MM.1S (cell line): Measurements from ENCODE around the gene ITSN2.

Source experiments
- EZH2 ChIP-seq: fragments of 300-600 bp; sonication (generic); optimal IDR thresholded peaks from 2 replicates; pipeline ENCODE3; 2017; ENCODE audit warnings: low read depth, mild to moderate bottlenecking, antibody characterized with exemption, low read length, mixed read lengths
- TF ChIP-seq, protein P1 (sequence below): fragments of 300-600 bp; sonication (generic); IDR thresholded peaks from 2 replicates; pipeline ENCODE4 v1.5.1; 2016; ENCODE audit warnings: antibody characterized with exemption, low read length, mixed read lengths

GRCh38 chr2:24231461-24231881 lies 128.9 kb downstream of the ITSN2 start:
- TF ChIP-seq, protein P1, sequence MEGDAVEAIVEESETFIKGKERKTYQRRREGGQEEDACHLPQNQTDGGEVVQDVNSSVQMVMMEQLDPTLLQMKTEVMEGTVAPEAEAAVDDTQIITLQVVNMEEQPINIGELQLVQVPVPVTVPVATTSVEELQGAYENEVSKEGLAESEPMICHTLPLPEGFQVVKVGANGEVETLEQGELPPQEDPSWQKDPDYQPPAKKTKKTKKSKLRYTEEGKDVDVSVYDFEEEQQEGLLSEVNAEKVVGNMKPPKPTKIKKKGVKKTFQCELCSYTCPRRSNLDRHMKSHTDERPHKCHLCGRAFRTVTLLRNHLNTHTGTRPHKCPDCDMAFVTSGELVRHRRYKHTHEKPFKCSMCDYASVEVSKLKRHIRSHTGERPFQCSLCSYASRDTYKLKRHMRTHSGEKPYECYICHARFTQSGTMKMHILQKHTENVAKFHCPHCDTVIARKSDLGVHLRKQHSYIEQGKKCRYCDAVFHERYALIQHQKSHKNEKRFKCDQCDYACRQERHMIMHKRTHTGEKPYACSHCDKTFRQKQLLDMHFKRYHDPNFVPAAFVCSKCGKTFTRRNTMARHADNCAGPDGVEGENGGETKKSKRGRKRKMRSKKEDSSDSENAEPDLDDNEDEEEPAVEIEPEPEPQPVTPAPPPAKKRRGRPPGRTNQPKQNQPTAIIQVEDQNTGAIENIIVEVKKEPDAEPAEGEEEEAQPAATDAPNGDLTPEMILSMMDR = no peak
- no peak for TF ChIP-seq EZH2
